ENCODE measurements around the gene DHRS3. TPM values are rescaled to one million over a fixed set of nuclear protein-coding genes. Genes with fewer than 3 reads are reported as not detected.

Gene DHRS3
- total and polyA plus RNA-seq, 2 donors (not counting 3 experiments of a cell fraction or from before 2014, with no cell fraction given) = 54.3 to 75.2 TPM

DNA sequence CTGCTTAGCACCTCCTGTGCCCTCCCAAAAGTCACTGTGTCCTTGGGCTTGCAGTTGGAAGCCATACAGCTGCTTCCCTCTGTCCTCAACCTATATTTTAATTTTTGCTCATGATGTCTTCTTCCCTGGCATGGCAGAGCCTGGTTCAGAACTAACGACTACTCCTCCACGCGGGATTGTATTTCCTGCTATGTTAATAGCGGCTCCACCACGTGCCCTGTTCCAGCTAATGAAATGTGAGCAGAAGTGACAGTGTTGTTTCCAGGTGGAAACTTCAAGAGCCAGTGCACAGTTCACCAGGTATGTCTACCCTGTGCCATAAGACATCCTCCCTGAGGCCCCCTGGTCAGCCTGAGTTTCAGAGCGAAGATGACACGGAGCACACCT is 52.1 kb downstream of the DHRS3 start:
- Histone ChIP-seq H3K79me2 (ENCODE audit: control insufficient read depth, insufficient read depth, low read length) (no peaks in the 10 kb centered on the region), H3K4me3 (replicated peaks in 1 of 3; ENCODE audit: insufficient read depth in 1 of 3, low read depth in 1 of 3, low read length in 3 of 3) (no peak overlapping the region), H3K36me3 (ENCODE audit: control insufficient read depth in 2 of 2, extremely low read depth in 1 of 2, insufficient read depth in 2 of 2, low read length in 2 of 2) (peaks cover 0 to 16% of the 10 kb centered on the region in 2 experiments), H3K27ac (ENCODE audit: insufficient read depth, low read depth, low read length) (no peak overlapping the region), H3K9ac (replicated peaks; ENCODE audit: extremely low read depth, insufficient read depth, low read length) (no peak overlapping the region), H3K9me3 (replicated peaks; ENCODE audit: control insufficient read depth, insufficient read depth, low read length) (no peaks in the 10 kb centered on the region), H3K4me1 (ENCODE audit: control insufficient read depth, extremely low read depth, insufficient read depth, low read length) (no peaks in the 10 kb centered on the region), H4K20me1 (replicated peaks; ENCODE audit: control insufficient read depth, extremely low read depth, insufficient read depth, low read length) (no peaks in the 10 kb centered on the region), H3K4me2 (ENCODE audit: insufficient read depth, low read length) (no peak overlapping the region), H3K27me3 (ENCODE audit: control insufficient read depth in 2 of 2, insufficient read depth in 2 of 2, low read length in 2 of 2) (no peaks in the 10 kb centered on the region), H3K9me1 (replicated peaks; ENCODE audit: control insufficient read depth, extremely low read depth, insufficient read depth, low read length) (no peaks in the 10 kb centered on the region), H2AFZ (ENCODE audit: low read depth, low read length) (no peak overlapping the region)
- no TSS peak for BruUV-seq (replicated peaks)
- POLR2A ChIA-PET = interaction anchor here (1.0 kb wide), 1 partner anchor 52 kb away, joined by 3 read pairs; the partner anchor contains the start of gene DHRS3
- dilution Hi-C loops (cut with MboI; ENCODE audit: extremely low pct_ligation_motif_present, low sequenced_read_pairs) (no loop called here), intact Hi-C loops (cut with micrococcal nuclease) (no loop called here)
- CTCF ChIA-PET = interaction anchor here (0.6 kb wide), 1 partner anchor 73 kb away, joined by 3 read pairs; no protein-coding TSS in a partner anchor
- FAIRE-seq = no peak
- TF ChIP-seq, protein P1, sequence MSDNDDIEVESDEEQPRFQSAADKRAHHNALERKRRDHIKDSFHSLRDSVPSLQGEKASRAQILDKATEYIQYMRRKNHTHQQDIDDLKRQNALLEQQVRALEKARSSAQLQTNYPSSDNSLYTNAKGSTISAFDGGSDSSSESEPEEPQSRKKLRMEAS (IDR thresholded peaks at IDR 0.05; ENCODE audit: insufficient read depth, insufficient read length) = no peak
- TF ChIP-seq CTCF (IDR thresholded peaks at IDR 0.05; ENCODE audit: extremely low read depth in 1 of 2, insufficient read depth in 1 of 2, low read depth in 1 of 2, low read length in 2 of 2) = no peak
- TF ChIP-seq EZH2 (IDR thresholded peaks at IDR 0.05; ENCODE audit: borderline replicate concordance, low read depth, low read length, severe bottlenecking) = no peak
- no peak for TF ChIP-seq MYC (IDR thresholded peaks at IDR 0.05; ENCODE audit: low read depth, low read length)
- no peak for TF ChIP-seq POLR2A (IDR thresholded peaks at IDR 0.05; ENCODE audit: low read depth, low read length)
- TF ChIP-seq POLR2AphosphoS5 (IDR thresholded peaks at IDR 0.05; ENCODE audit: insufficient read depth, low read depth, low read length) = no peak
- no peak for TF ChIP-seq GATA2 (IDR thresholded peaks at IDR 0.05; ENCODE audit: insufficient read depth, insufficient read length, low read depth, low read length)
- TF ChIP-seq JUN (IDR thresholded peaks at IDR 0.05; ENCODE audit: borderline replicate concordance, insufficient read depth, insufficient read length, low read depth) = no peak
- no peak for TF ChIP-seq FOS (IDR thresholded peaks at IDR 0.05; ENCODE audit: borderline replicate concordance, insufficient read depth, low read length)
- DNase-seq (ENCODE audit: low read depth, low spot score) = no peak
